ENCODE measurements around the gene HUWE1. TPM values are rescaled to one million over a fixed set of nuclear protein-coding genes. Genes with fewer than 3 reads are reported as not detected.

HUWE1 gene
- total and polyA plus RNA-seq, 9 of the 15 experiments (the other 6 are each of a cell fraction or from before 2014, with no cell fraction given), result 23.9 to 204 (median 65.1) TPM

DNA sequence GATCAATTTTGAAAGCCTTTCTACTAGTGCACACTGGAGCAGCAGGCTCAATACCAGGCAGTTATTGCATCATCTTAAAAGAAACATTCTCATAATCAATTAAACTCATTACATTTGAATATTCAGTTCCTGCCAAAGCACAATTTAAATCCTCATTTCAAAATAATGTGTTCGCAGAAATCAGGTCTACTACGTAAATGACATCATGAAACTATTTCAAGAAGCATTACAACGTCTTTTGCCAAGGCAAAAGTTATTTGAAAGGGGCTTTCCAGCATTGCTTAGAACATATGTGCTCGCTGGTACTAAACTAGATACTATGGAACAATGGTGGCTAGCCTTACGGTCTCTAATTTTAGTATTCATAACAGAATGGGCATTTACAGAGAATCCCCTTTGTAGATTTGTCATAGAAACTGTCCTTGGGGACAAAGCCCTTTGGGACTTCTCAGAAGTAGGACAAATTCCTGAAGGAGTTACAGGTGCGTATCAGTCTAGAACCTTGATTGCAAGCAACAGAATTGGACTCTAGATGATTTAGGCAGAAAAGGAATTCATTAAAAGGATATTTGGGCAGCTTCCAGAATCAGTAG is 27.6 kb upstream of the HUWE1 start (continued):
- TF ChIP-seq, protein P1, sequence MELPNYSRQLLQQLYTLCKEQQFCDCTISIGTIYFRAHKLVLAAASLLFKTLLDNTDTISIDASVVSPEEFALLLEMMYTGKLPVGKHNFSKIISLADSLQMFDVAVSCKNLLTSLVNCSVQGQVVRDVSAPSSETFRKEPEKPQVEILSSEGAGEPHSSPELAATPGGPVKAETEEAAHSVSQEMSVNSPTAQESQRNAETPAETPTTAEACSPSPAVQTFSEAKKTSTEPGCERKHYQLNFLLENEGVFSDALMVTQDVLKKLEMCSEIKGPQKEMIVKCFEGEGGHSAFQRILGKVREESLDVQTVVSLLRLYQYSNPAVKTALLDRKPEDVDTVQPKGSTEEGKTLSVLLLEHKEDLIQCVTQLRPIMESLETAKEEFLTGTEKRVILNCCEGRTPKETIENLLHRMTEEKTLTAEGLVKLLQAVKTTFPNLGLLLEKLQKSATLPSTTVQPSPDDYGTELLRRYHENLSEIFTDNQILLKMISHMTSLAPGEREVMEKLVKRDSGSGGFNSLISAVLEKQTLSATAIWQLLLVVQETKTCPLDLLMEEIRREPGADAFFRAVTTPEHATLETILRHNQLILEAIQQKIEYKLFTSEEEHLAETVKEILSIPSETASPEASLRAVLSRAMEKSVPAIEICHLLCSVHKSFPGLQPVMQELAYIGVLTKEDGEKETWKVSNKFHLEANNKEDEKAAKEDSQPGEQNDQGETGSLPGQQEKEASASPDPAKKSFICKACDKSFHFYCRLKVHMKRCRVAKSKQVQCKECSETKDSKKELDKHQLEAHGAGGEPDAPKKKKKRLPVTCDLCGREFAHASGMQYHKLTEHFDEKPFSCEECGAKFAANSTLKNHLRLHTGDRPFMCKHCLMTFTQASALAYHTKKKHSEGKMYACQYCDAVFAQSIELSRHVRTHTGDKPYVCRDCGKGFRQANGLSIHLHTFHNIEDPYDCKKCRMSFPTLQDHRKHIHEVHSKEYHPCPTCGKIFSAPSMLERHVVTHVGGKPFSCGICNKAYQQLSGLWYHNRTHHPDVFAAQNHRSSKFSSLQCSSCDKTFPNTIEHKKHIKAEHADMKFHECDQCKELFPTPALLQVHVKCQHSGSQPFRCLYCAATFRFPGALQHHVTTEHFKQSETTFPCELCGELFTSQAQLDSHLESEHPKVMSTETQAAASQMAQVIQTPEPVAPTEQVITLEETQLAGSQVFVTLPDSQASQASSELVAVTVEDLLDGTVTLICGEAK (IDR thresholded peaks at IDR 0.05), result no peak
- TF ChIP-seq, protein P1 (CRISPR knock-in tag; IDR thresholded peaks at IDR 0.05), result no peak
- TF ChIP-seq CEBPB (tag; IDR thresholded peaks at IDR 0.05) (peak; percentile 69; the same call in 1 of the 2 replicates), TRIM24 (IDR thresholded peaks at IDR 0.05) (0 out of 4 replicates have a peak, but pooled peaks of 1 of the 2 experiments have one; percentile 8)

Data from K562 (cell line).